ENCODE results near the gene PLPP4. TPM values are rescaled to one million over a fixed set of nuclear protein-coding genes. Genes with fewer than 3 reads are reported as not detected.

The PLPP4 gene
- total RNA-seq, 1 donor from 2014 or later = 2.0 TPM

GRCh38 chr10:120538091-120538490, 81.1 kb downstream of the PLPP4 start:
- Mint-ChIP-seq H3K27me3 (ENCODE audit: unreplicated experiment) (no peaks in the 10 kb centered on the region), H3K4me3 (ENCODE audit: unreplicated experiment) (no peak overlapping the region), H3K36me3 (ENCODE audit: unreplicated experiment) (no peaks in the 10 kb centered on the region), H3K27ac (ENCODE audit: unreplicated experiment) (no peak overlapping the region), H3K4me1 (ENCODE audit: unreplicated experiment) (no peaks in the 10 kb centered on the region), H3K9me3 (ENCODE audit: unreplicated experiment) (peaks cover 5% of the 10 kb centered on the region)
- no peak for DNase-seq (ENCODE audit: extremely low spot score, unreplicated experiment)
- no peak for TF ChIP-seq CTCF (IDR thresholded peaks at IDR 0.05)

- Mint-ChIP-seq H3K36me3 (ENCODE audit: unreplicated experiment) (no peaks in the 10 kb centered on the region), H3K27me3 (ENCODE audit: unreplicated experiment) (no peaks in the 10 kb centered on the region), H3K4me3 (ENCODE audit: unreplicated experiment) (no peak overlapping the region), H3K9me3 (ENCODE audit: unreplicated experiment) (peaks cover 5% of the 10 kb centered on the region), H3K4me1 (ENCODE audit: unreplicated experiment) (no peaks in the 10 kb centered on the region), H3K27ac (ENCODE audit: unreplicated experiment) (no peak overlapping the region)
- no peak for TF ChIP-seq CTCF (IDR thresholded peaks at IDR 0.05)
- DNase-seq (ENCODE audit: extremely low spot score, unreplicated experiment) = no peak
Measured at GRCh38 chr10:120539076-120539475, 82.0 kb downstream of the PLPP4 start.

DNA sequence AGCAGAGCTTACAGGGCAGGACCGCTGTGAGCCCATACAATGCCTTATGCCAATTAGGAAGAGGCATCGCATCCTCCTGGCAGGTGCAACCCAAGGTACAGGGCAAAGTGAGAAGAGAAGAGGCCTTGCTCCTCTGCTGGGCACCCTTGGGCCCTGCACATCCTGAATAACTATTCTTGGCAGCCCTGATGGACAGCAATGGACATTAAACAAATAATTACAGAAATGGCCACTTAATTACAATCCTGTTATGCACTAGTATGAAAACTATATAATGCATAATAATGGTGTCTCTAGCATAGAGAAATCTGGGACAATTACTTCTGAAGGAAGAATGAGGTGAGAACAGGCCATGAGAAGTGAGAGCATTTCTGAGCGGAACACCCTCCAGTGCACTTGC, 83.5 kb downstream of the PLPP4 start:
- H3K4me1 Mint-ChIP-seq (ENCODE audit: unreplicated experiment) = no peaks in the 10 kb centered on the region
- no peak for TF ChIP-seq CTCF (IDR thresholded peaks at IDR 0.05)
- H3K27me3 Mint-ChIP-seq (ENCODE audit: unreplicated experiment) = no peaks in the 10 kb centered on the region
- no peak for DNase-seq (ENCODE audit: extremely low spot score, unreplicated experiment)
- H3K36me3 Mint-ChIP-seq (ENCODE audit: unreplicated experiment) = no peaks in the 10 kb centered on the region
- no peak overlapping the region for H3K4me3 Mint-ChIP-seq (ENCODE audit: unreplicated experiment)
- H3K9me3 Mint-ChIP-seq (ENCODE audit: unreplicated experiment) = peaks cover 3% of the 10 kb centered on the region
- no peak overlapping the region for H3K27ac Mint-ChIP-seq (ENCODE audit: unreplicated experiment)

- TF ChIP-seq CTCF (IDR thresholded peaks at IDR 0.05) = no peak
- no peak for DNase-seq (ENCODE audit: extremely low spot score, unreplicated experiment)
- no peaks in the 10 kb centered on the region for H3K4me1 Mint-ChIP-seq (ENCODE audit: unreplicated experiment)
- no peaks in the 10 kb centered on the region for H3K27me3 Mint-ChIP-seq (ENCODE audit: unreplicated experiment)
- no peak overlapping the region for H3K27ac Mint-ChIP-seq (ENCODE audit: unreplicated experiment)
- no peak overlapping the region for H3K4me3 Mint-ChIP-seq (ENCODE audit: unreplicated experiment)
- no peaks in the 10 kb centered on the region for H3K36me3 Mint-ChIP-seq (ENCODE audit: unreplicated experiment)
- no peaks in the 10 kb centered on the region for H3K9me3 Mint-ChIP-seq (ENCODE audit: unreplicated experiment)
Measured at GRCh38 chr10:120541984-120542383, 85.0 kb downstream of the PLPP4 start.

DNA sequence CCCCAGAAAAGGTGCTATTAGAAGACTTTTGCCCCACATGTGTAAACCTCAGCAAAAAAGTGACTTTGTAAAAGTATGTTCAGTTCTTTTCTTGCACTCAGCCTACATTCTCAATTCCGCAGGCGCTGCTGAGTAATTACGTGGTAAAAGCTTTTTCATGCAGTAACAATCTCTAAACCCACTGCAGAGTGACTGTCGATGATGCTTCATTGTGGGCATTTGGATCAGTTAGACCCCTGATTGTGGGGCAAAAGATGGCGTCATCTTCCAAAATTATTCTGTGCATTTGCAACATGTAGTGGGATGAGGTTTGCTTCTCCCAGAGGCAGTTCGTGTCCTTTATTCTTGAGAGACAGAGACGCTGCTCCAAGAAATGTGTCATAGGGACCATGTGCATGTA, 85.6 kb downstream of the PLPP4 start:
- DNase-seq (ENCODE audit: extremely low spot score, unreplicated experiment) = no peak
- no peaks in the 10 kb centered on the region for H3K36me3 Mint-ChIP-seq (ENCODE audit: unreplicated experiment)
- H3K4me1 Mint-ChIP-seq (ENCODE audit: unreplicated experiment) = no peaks in the 10 kb centered on the region
- H3K27ac Mint-ChIP-seq (ENCODE audit: unreplicated experiment) = no peak overlapping the region
- no peak overlapping the region for H3K4me3 Mint-ChIP-seq (ENCODE audit: unreplicated experiment)
- TF ChIP-seq CTCF (IDR thresholded peaks at IDR 0.05) = no peak
- no peaks in the 10 kb centered on the region for H3K27me3 Mint-ChIP-seq (ENCODE audit: unreplicated experiment)
- no peaks in the 10 kb centered on the region for H3K9me3 Mint-ChIP-seq (ENCODE audit: unreplicated experiment)

Measured in osteocyte (in vitro differentiated cells).